Measurements from ENCODE around the gene ADSS1.
"Not testable (repeated sequence)": the region's sequence is repeated elsewhere in the genome, so short reads cannot be mapped to it uniquely, and the experiment has no call there.

ADSS1 gene

GRCh38 chr14:104725772-104726548 is 1.9 kb downstream of the ADSS1 start:
- no peak overlapping the region for H3K4me3 ChIP-seq (ENCODE audit: low read depth, low read length)
- no peak for DNase-seq (ENCODE audit: low read depth, low spot score)
- CTCF ChIA-PET: interaction anchor here (0.6 to 5.2 kb wide), 12 partner anchors 8 to 100 kb away, joined by 3 to 57 read pairs (median 4); no protein-coding TSS in a partner anchor
- POLR2A ChIA-PET: interaction anchor here (0.6 to 1.4 kb wide), 2 partner anchors 10 to 80 kb away, joined by 3 to 4 read pairs; no protein-coding TSS in a partner anchor
- TF ChIP-seq, protein P1, sequence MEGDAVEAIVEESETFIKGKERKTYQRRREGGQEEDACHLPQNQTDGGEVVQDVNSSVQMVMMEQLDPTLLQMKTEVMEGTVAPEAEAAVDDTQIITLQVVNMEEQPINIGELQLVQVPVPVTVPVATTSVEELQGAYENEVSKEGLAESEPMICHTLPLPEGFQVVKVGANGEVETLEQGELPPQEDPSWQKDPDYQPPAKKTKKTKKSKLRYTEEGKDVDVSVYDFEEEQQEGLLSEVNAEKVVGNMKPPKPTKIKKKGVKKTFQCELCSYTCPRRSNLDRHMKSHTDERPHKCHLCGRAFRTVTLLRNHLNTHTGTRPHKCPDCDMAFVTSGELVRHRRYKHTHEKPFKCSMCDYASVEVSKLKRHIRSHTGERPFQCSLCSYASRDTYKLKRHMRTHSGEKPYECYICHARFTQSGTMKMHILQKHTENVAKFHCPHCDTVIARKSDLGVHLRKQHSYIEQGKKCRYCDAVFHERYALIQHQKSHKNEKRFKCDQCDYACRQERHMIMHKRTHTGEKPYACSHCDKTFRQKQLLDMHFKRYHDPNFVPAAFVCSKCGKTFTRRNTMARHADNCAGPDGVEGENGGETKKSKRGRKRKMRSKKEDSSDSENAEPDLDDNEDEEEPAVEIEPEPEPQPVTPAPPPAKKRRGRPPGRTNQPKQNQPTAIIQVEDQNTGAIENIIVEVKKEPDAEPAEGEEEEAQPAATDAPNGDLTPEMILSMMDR (IDR thresholded peaks at IDR 0.05; ENCODE audit: insufficient read depth, low read length, missing control alignments): no peak

DNA sequence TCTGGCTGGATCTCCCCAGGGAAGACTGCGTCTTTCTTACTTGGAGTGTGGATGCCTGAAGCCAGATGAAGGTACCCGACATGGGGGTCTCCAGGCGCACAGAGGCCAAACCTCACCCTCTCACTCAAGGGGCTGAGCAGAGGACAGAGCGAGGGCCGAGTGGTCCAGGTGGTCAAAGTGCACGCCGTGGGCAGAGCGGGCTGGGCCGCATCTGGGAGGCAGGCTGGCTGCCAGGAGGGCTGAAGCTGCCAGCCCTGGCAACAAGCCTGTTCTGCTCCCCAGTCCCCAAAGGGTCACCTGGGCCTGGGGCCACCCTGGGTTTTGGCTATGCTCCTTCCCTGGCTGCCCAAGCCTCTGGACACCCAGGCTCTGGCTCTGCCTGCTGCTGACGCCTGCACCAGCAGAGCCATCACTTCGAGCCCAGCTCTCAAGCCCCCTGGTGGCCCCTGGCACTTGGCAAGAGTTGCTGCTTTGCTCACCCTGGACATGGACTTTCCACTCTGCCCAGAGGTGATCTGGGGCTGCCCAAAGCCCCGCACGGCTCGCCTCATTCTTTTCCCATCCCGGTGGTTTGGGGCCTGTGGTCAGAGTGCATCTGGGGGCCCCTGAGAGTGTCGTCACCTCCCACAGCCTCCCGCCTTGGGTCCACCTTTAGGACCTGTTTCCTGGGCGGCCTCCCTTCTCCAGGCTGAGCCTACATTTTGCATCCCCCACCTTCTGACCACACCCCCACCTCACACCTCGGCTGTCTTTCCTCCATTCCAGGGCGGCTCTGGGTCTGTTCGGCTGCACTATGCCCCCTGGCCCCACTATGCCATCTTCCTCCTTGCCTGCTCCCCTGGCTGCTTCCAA is 2.8 kb downstream of the ADSS1 start:
- no peak for DNase-seq (ENCODE audit: low read depth, low spot score)
- ChIA-PET CTCF (interaction anchor here (1.0 to 1.2 kb wide), 2 partner anchors 25 to 56 kb away, joined by 3 read pairs; no protein-coding TSS in a partner anchor), POLR2A (interaction anchor here (0.6 kb wide), 1 partner anchor 80 kb away, joined by 3 read pairs; no protein-coding TSS in a partner anchor)
- H3K4me3 ChIP-seq (ENCODE audit: low read depth, low read length): no peak overlapping the region
- TF ChIP-seq, protein P1 (IDR thresholded peaks at IDR 0.05; ENCODE audit: insufficient read depth, low read length, missing control alignments): peak; percentile 1

- POLR2A ChIA-PET: no interaction called here
- H3K4me3 ChIP-seq (ENCODE audit: low read depth, low read length): no peak overlapping the region
- TF ChIP-seq, protein P1 (IDR thresholded peaks at IDR 0.05; ENCODE audit: insufficient read depth, low read length, missing control alignments): no peak
- no peak for DNase-seq (ENCODE audit: low read depth, low spot score)
- CTCF ChIA-PET: no interaction called here
Measured at GRCh38 chr14:104728631-104729030, 4.6 kb downstream of the ADSS1 start.

GRCh38 chr14:104729176-104729834 is 5.3 kb downstream of the ADSS1 start:
- CTCF ChIA-PET; POLR2A ChIA-PET; H3K4me3 ChIP-seq (ENCODE audit: low read depth, low read length); DNase-seq (ENCODE audit: low read depth, low spot score): not testable (repeated sequence)

- ChIA-PET CTCF (no interaction called here), POLR2A (no interaction called here)
- H3K4me3 ChIP-seq (ENCODE audit: low read depth, low read length): no peak overlapping the region
- no peak for DNase-seq (ENCODE audit: low read depth, low spot score)
- TF ChIP-seq, protein P1 (IDR thresholded peaks at IDR 0.05; ENCODE audit: insufficient read depth, low read length, missing control alignments): no peak
Measured at GRCh38 chr14:104729835-104730181, 5.8 kb downstream of the ADSS1 start.

GRCh38 chr14:104730487-104730886 is 6.5 kb downstream of the ADSS1 start:
- H3K4me3 ChIP-seq (ENCODE audit: low read depth, low read length): no peak overlapping the region
- ChIA-PET CTCF (interaction anchor here (0.5 kb wide), 1 partner anchor 61 kb away, joined by 3 read pairs; no protein-coding TSS in a partner anchor), POLR2A (no interaction called here)
- DNase-seq (ENCODE audit: low read depth, low spot score): no peak
- TF ChIP-seq, protein P1 (IDR thresholded peaks at IDR 0.05; ENCODE audit: insufficient read depth, low read length, missing control alignments): no peak
